ENCODE data around the gene LRCH4.

LRCH4 gene

GRCh38 chr7:100580466-100581283, 5.3 kb downstream of the LRCH4 start:
- no peak for DNase-seq

- DNase-seq: no peak
Measured at GRCh38 chr7:100578246-100579183, 7.4 kb downstream of the LRCH4 start.

- no peak for DNase-seq
Measured at GRCh38 chr7:100577507-100577906, 8.4 kb downstream of the LRCH4 start.

GRCh38 chr7:100577103-100577502, 8.8 kb downstream of the LRCH4 start:
- DNase-seq: no peak

GRCh38 chr7:100576384-100576993, 9.4 kb downstream of the LRCH4 start:
- DNase-seq: no peak

GRCh38 chr7:100575746-100576383, 10.1 kb downstream of the LRCH4 start:
- no peak for DNase-seq

GRCh38 chr7:100575206-100575631, 10.7 kb downstream of the LRCH4 start:
- DNase-seq: no peak

GRCh38 chr7:100574362-100575205, 11.3 kb downstream of the LRCH4 start:
- DNase-seq: no peak

GRCh38 chr7:100573691-100574361, 12.1 kb downstream of the LRCH4 start, which contains the start of gene SAP25:
TSS of gene SAP25 (minus strand) at chr7:100573900. CDS start at chr7:100573742, 158 bp downstream.
- no peak for DNase-seq

GRCh38 chr7:100572949-100573675, 12.8 kb downstream of the LRCH4 start:
- DNase-seq: no peak

GRCh38 chr7:100572281-100572948, 13.5 kb downstream of the LRCH4 start:
- no peak for DNase-seq

GRCh38 chr7:100571829-100572116, 14.2 kb downstream of the LRCH4 start:
- DNase-seq: no peak

GRCh38 chr7:100570954-100571828, 14.7 kb downstream of the LRCH4 start:
- no peak for DNase-seq

- DNase-seq: peak; percentile 57
Measured at GRCh38 chr7:100568896-100569844, 16.8 kb downstream of the LRCH4 start.

- no peak for DNase-seq
Measured at GRCh38 chr7:100568176-100568895, 17.6 kb downstream of the LRCH4 start.

GRCh38 chr7:100567751-100568175, 18.2 kb downstream of the LRCH4 start:
- no peak for DNase-seq
